GM10847 (cell line): ENCODE results near the gene TCTN1.

Experiments
- POLR2A ChIP-seq: IDR thresholded peaks from 2 replicates; pipeline ENCODE4 v1.6.1; 2011; ENCODE audit not compliant: insufficient read length; ENCODE audit errors: extremely low read depth

TCTN1 gene

GRCh38 chr12:110619534-110619953 lies 5.6 kb downstream of the TCTN1 start:
- TF ChIP-seq POLR2A = no peak

GRCh38 chr12:110622582-110622981 lies 8.7 kb downstream of the TCTN1 start:
- TF ChIP-seq POLR2A = no peak

GRCh38 chr12:110627500-110628195 lies 13.7 kb downstream of the TCTN1 start:
- TF ChIP-seq POLR2A = no peak

GRCh38 chr12:110635055-110635454 lies 21.1 kb downstream of the TCTN1 start:
- TF ChIP-seq POLR2A = no peak

GRCh38 chr12:110636516-110636915 lies 22.6 kb downstream of the TCTN1 start:
- TF ChIP-seq POLR2A = no peak

GRCh38 chr12:110637869-110638441 lies 24.0 kb downstream of the TCTN1 start:
- TF ChIP-seq POLR2A = no peak

- TF ChIP-seq POLR2A = no peak
Measured at GRCh38 chr12:110638796-110639195, 24.9 kb downstream of the TCTN1 start.

GRCh38 chr12:110639336-110640141 lies 25.6 kb downstream of the TCTN1 start:
- TF ChIP-seq POLR2A = no peak

GRCh38 chr12:110640275-110641025 lies 26.5 kb downstream of the TCTN1 start:
- no peak for TF ChIP-seq POLR2A

GRCh38 chr12:110641521-110641920 lies 27.6 kb downstream of the TCTN1 start:
- no peak for TF ChIP-seq POLR2A

GRCh38 chr12:110647631-110648040 lies 33.7 kb downstream of the TCTN1 start:
- no peak for TF ChIP-seq POLR2A

GRCh38 chr12:110649341-110649847 lies 35.5 kb downstream of the TCTN1 start:
- no peak for TF ChIP-seq POLR2A

GRCh38 chr12:110656071-110656655 lies 42.2 kb downstream of the TCTN1 start:
- no peak for TF ChIP-seq POLR2A

- TF ChIP-seq POLR2A = no peak
Measured at GRCh38 chr12:110657747-110658146, 43.8 kb downstream of the TCTN1 start.

GRCh38 chr12:110658242-110658641 lies 44.3 kb downstream of the TCTN1 start:
- TF ChIP-seq POLR2A = no peak
